Right lobe of liver (tissue), 4 donors: ENCODE data around the gene EPS8.

Experiments
- CTCF ChIP-seq, 4 donors: fragments of 200-600 bp in 3 of 4; fragments of 450-650 bp in 1 of 4; IDR thresholded peaks; one replicate each; pipeline versions ENCODE4 v1.5.1 to v1.8.0; 2016 to 2022; ENCODE audit warnings: antibody characterized with exemption in 4 of 4, mild to moderate bottlenecking in 2 of 4
- POLR2A ChIP-seq: fragments of 450-650 bp; IDR thresholded peaks from one replicate; pipeline ENCODE4 v1.6.1; 2017; ENCODE audit warnings: antibody characterized with exemption, mild to moderate bottlenecking
- donor health status: DM: no; HTN: no; CAD: no.
- donor health status: DM: no; HTN: no; CAD: no.
- donor health status: DM: no; HTN: yes; CAD: no.

GRCh38 chr12:15669256-15669948 is 119.8 kb downstream of the EPS8 start:
- TF ChIP-seq CTCF (IDR thresholded peaks at IDR 0.05) (no peak), POLR2A (no peak)
